ENCODE results near the gene SLC44A5. TPM values are rescaled to one million over a fixed set of nuclear protein-coding genes. Genes with fewer than 3 reads are reported as not detected.
"Not testable (repeated sequence)": the region's sequence is repeated elsewhere in the genome, so short reads cannot be mapped to it uniquely, and the experiment has no call there.

Gene SLC44A5
- total and polyA plus RNA-seq, 4 donors, result 0.75 to 1.6 (median 1.1) TPM

GRCh38 chr1:75426688-75427087, 184.2 kb downstream of the SLC44A5 start:
- DNase-seq (peak in 1 of 2 donors; percentile 57), ATAC-seq (ENCODE audit: low FRiP score) (no peak)
- Histone ChIP-seq H3K27ac (ENCODE audit: low read depth in 1 of 2, low read length in 2 of 2) (no peak overlapping the region), H3K36me3 (ENCODE audit: control insufficient read depth in 1 of 2, insufficient read depth in 2 of 2, low read length in 1 of 2) (no peaks in the 10 kb centered on the region), H3K4me3 (ENCODE audit: low read length in 2 of 2) (no peak overlapping the region), H3K9me3 (ENCODE audit: control insufficient read depth, low read length) (no peaks in the 10 kb centered on the region), H3K27me3 (ENCODE audit: control insufficient read depth in 1 of 2, insufficient read depth in 2 of 2, low read length in 1 of 2) (peaks cover 0 to 1% of the 10 kb centered on the region in 2 donors), H3K4me1 (ENCODE audit: control insufficient read depth in 1 of 2, insufficient read depth in 2 of 2, low read length in 2 of 2) (no peaks in the 10 kb centered on the region)
- WGBS, 2 donors, result 87 to 88% methylated on average over 10 of the region's 10 CpGs
- intact Hi-C loops (cut with DNase I), result no loop called here

GRCh38 chr1:75425001-75425650, 185.8 kb downstream of the SLC44A5 start:
- no peaks in the 10 kb centered on the region for H3K4me1 ChIP-seq (ENCODE audit: control insufficient read depth in 1 of 2, insufficient read depth in 2 of 2, low read length in 2 of 2)
- peaks cover 0 to 1% of the 10 kb centered on the region in 2 donors for H3K27me3 ChIP-seq (ENCODE audit: control insufficient read depth in 1 of 2, insufficient read depth in 2 of 2, low read length in 1 of 2)
- ATAC-seq (ENCODE audit: low FRiP score) (no peak), DNase-seq (no peak)
- WGBS, 2 donors, result 84 to 87% methylated on average over 3 of the region's 3 CpGs
- intact Hi-C loops (cut with DNase I), result no loop called here
- no peak overlapping the region for H3K4me3 ChIP-seq (ENCODE audit: low read length in 2 of 2)
- H3K36me3 ChIP-seq (ENCODE audit: control insufficient read depth in 1 of 2, insufficient read depth in 2 of 2, low read length in 1 of 2), result no peaks in the 10 kb centered on the region
- H3K27ac ChIP-seq (ENCODE audit: low read depth in 1 of 2, low read length in 2 of 2), result no peak overlapping the region
- H3K9me3 ChIP-seq (ENCODE audit: control insufficient read depth, low read length), result no peaks in the 10 kb centered on the region

- 62 to 72% methylated on average over 5 of the region's 5 CpGs for WGBS, 2 donors
- H3K27me3 ChIP-seq (ENCODE audit: control insufficient read depth in 1 of 2, insufficient read depth in 2 of 2, low read length in 1 of 2), result peaks cover 0 to 1% of the 10 kb centered on the region in 2 donors
- H3K36me3 ChIP-seq (ENCODE audit: control insufficient read depth in 1 of 2, insufficient read depth in 2 of 2, low read length in 1 of 2), result no peaks in the 10 kb centered on the region
- DNase-seq (no peak), ATAC-seq (ENCODE audit: low FRiP score) (no peak)
- H3K4me1 ChIP-seq (ENCODE audit: control insufficient read depth in 1 of 2, insufficient read depth in 2 of 2, low read length in 2 of 2), result no peaks in the 10 kb centered on the region
- H3K27ac ChIP-seq (ENCODE audit: low read depth in 1 of 2, low read length in 2 of 2), result no peak overlapping the region
- intact Hi-C loops (cut with DNase I), result no loop called here
- H3K4me3 ChIP-seq (ENCODE audit: low read length in 2 of 2), result no peak overlapping the region
- H3K9me3 ChIP-seq (ENCODE audit: control insufficient read depth, low read length), result no peaks in the 10 kb centered on the region
Measured at GRCh38 chr1:75423616-75424015, 187.3 kb downstream of the SLC44A5 start.

- Histone ChIP-seq H3K9me3 (ENCODE audit: control insufficient read depth, low read length) (no peaks in the 10 kb centered on the region), H3K27ac (ENCODE audit: low read depth in 1 of 2, low read length in 2 of 2) (no peak overlapping the region), H3K4me3 (ENCODE audit: low read length in 2 of 2) (no peak overlapping the region), H3K4me1 (ENCODE audit: control insufficient read depth in 1 of 2, insufficient read depth in 2 of 2, low read length in 2 of 2) (no peaks in the 10 kb centered on the region), H3K27me3 (ENCODE audit: control insufficient read depth in 1 of 2, insufficient read depth in 2 of 2, low read length in 1 of 2) (peaks cover 0 to 1% of the 10 kb centered on the region in 2 donors), H3K36me3 (ENCODE audit: control insufficient read depth in 1 of 2, insufficient read depth in 2 of 2, low read length in 1 of 2) (no peaks in the 10 kb centered on the region)
- no peak for ATAC-seq (ENCODE audit: low FRiP score)
- intact Hi-C loops (cut with DNase I), result no loop called here
- 51 to 54% methylated on average over 4 of the region's 4 CpGs for WGBS, 2 donors
- no peak for DNase-seq
Measured at GRCh38 chr1:75423136-75423535, 187.8 kb downstream of the SLC44A5 start.

- WGBS, 2 donors, result 79 to 80% methylated on average over 1 of the region's 1 CpG
- no peaks in the 10 kb centered on the region for H3K4me1 ChIP-seq (ENCODE audit: control insufficient read depth in 1 of 2, insufficient read depth in 2 of 2, low read length in 2 of 2)
- H3K9me3 ChIP-seq (ENCODE audit: control insufficient read depth, low read length), result peaks cover under 1% of the 10 kb centered on the region
- no peak overlapping the region for H3K4me3 ChIP-seq (ENCODE audit: low read length in 2 of 2)
- no peaks in the 10 kb centered on the region for H3K36me3 ChIP-seq (ENCODE audit: control insufficient read depth in 1 of 2, insufficient read depth in 2 of 2, low read length in 1 of 2)
- DNase-seq, result no peak
- H3K27ac ChIP-seq (ENCODE audit: low read depth in 1 of 2, low read length in 2 of 2), result no peak overlapping the region
- ATAC-seq (ENCODE audit: low FRiP score), result no peak
- no peaks in the 10 kb centered on the region for H3K27me3 ChIP-seq (ENCODE audit: control insufficient read depth in 1 of 2, insufficient read depth in 2 of 2, low read length in 1 of 2)
- intact Hi-C loops (cut with DNase I), result no loop called here
Measured at GRCh38 chr1:75421371-75421770, 189.5 kb downstream of the SLC44A5 start.

GRCh38 chr1:75415187-75415586, 195.7 kb downstream of the SLC44A5 start:
- ATAC-seq (ENCODE audit: low FRiP score) (no peak), DNase-seq (no peak)
- intact Hi-C loops (cut with DNase I), result no loop called here
- H3K27me3 ChIP-seq (ENCODE audit: control insufficient read depth in 1 of 2, insufficient read depth in 2 of 2, low read length in 1 of 2), result no peaks in the 10 kb centered on the region
- no peak overlapping the region for H3K4me3 ChIP-seq (ENCODE audit: low read length in 2 of 2)
- no peak overlapping the region for H3K27ac ChIP-seq (ENCODE audit: low read depth in 1 of 2, low read length in 2 of 2)
- no peaks in the 10 kb centered on the region for H3K4me1 ChIP-seq (ENCODE audit: control insufficient read depth in 1 of 2, insufficient read depth in 2 of 2, low read length in 2 of 2)
- peaks cover 1% of the 10 kb centered on the region for H3K9me3 ChIP-seq (ENCODE audit: control insufficient read depth, low read length)
- 71 to 80% methylated on average over 3 of the region's 3 CpGs for WGBS, 2 donors
- H3K36me3 ChIP-seq (ENCODE audit: control insufficient read depth in 1 of 2, insufficient read depth in 2 of 2, low read length in 1 of 2), result no peaks in the 10 kb centered on the region

- 79 to 87% methylated on average over 3 of the region's 3 CpGs for WGBS, 2 donors
- no peaks in the 10 kb centered on the region for H3K27me3 ChIP-seq (ENCODE audit: control insufficient read depth in 1 of 2, insufficient read depth in 2 of 2, low read length in 1 of 2)
- H3K36me3 ChIP-seq (ENCODE audit: control insufficient read depth in 1 of 2, insufficient read depth in 2 of 2, low read length in 1 of 2), result no peaks in the 10 kb centered on the region
- no peak overlapping the region for H3K27ac ChIP-seq (ENCODE audit: low read depth in 1 of 2, low read length in 2 of 2)
- DNase-seq (no peak), ATAC-seq (ENCODE audit: low FRiP score) (no peak)
- intact Hi-C loops (cut with DNase I), result no loop called here
- peaks cover 1% of the 10 kb centered on the region for H3K9me3 ChIP-seq (ENCODE audit: control insufficient read depth, low read length)
- no peaks in the 10 kb centered on the region for H3K4me1 ChIP-seq (ENCODE audit: control insufficient read depth in 1 of 2, insufficient read depth in 2 of 2, low read length in 2 of 2)
- H3K4me3 ChIP-seq (ENCODE audit: low read length in 2 of 2), result no peak overlapping the region
Measured at GRCh38 chr1:75412616-75413015, 198.3 kb downstream of the SLC44A5 start.

- H3K27me3 ChIP-seq (ENCODE audit: control insufficient read depth in 1 of 2, insufficient read depth in 2 of 2, low read length in 1 of 2); H3K27ac ChIP-seq (ENCODE audit: low read depth in 1 of 2, low read length in 2 of 2); H3K4me1 ChIP-seq (ENCODE audit: control insufficient read depth in 1 of 2, insufficient read depth in 2 of 2, low read length in 2 of 2); ATAC-seq (ENCODE audit: low FRiP score); H3K9me3 ChIP-seq (ENCODE audit: control insufficient read depth, low read length); DNase-seq; H3K36me3 ChIP-seq (ENCODE audit: control insufficient read depth in 1 of 2, insufficient read depth in 2 of 2, low read length in 1 of 2); intact Hi-C loops (cut with DNase I); H3K4me3 ChIP-seq (ENCODE audit: low read length in 2 of 2): not testable (repeated sequence)
- 70 to 81% methylated on average over 1 of the region's 1 CpG for WGBS, 2 donors
Measured at GRCh38 chr1:75404681-75405080, 206.2 kb downstream of the SLC44A5 start.

GRCh38 chr1:75403147-75403646, 207.7 kb downstream of the SLC44A5 start:
- intact Hi-C loops (cut with DNase I); H3K4me3 ChIP-seq (ENCODE audit: low read length in 2 of 2); H3K36me3 ChIP-seq (ENCODE audit: control insufficient read depth in 1 of 2, insufficient read depth in 2 of 2, low read length in 1 of 2); H3K27me3 ChIP-seq (ENCODE audit: control insufficient read depth in 1 of 2, insufficient read depth in 2 of 2, low read length in 1 of 2); H3K9me3 ChIP-seq (ENCODE audit: control insufficient read depth, low read length); ATAC-seq (ENCODE audit: low FRiP score); DNase-seq; H3K4me1 ChIP-seq (ENCODE audit: control insufficient read depth in 1 of 2, insufficient read depth in 2 of 2, low read length in 2 of 2); H3K27ac ChIP-seq (ENCODE audit: low read depth in 1 of 2, low read length in 2 of 2): not testable (repeated sequence)
- 72 to 81% methylated on average over 5 of the region's 5 CpGs for WGBS, 2 donors
